Erythroblast (primary cell): Measurements from ENCODE around the gene HSD17B1.
"Not testable (repeated sequence)": the region's sequence is repeated elsewhere in the genome, so short reads cannot be mapped to it uniquely, and the experiment has no call there.

ENCODE experiments used
- DNase-seq, 2 experiments: peaks; one replicate each; lab custom pipeline; 2025; lab: John Stamatoyannopoulos, UW
- GATA1 ChIP-seq: IDR thresholded peaks from 2 replicates; pipeline ENCODE4 v1.6.1; 2011; ENCODE audit warnings: low read depth, mild to moderate bottlenecking, control low read depth, low read length, moderate library complexity
- POLR2A ChIP-seq: IDR thresholded peaks from 2 replicates; pipeline ENCODE4 v1.6.1; 2011; ENCODE audit warnings: mild to moderate bottlenecking, low read length

HSD17B1 gene

GRCh38 chr17:42547001-42547461 is 5.7 kb upstream of the HSD17B1 start:
- no peak for DNase-seq
- TF ChIP-seq POLR2A (peak; percentile 14), GATA1 (no peak)

GRCh38 chr17:42547698-42548069 is 5.0 kb upstream of the HSD17B1 start:
- no peak for TF ChIP-seq POLR2A

GRCh38 chr17:42548070-42548837 is 4.5 kb upstream of the HSD17B1 start:
- TF ChIP-seq GATA1 = no peak
- TF ChIP-seq POLR2A = no peak
- DNase-seq = peak; percentile 57 to 70

More at GRCh38 chr17:42547698-42548069, 5.0 kb upstream of the HSD17B1 start:
- no peak for DNase-seq

- no peak for DNase-seq
- no peak for TF ChIP-seq POLR2A
- TF ChIP-seq GATA1 = no peak
These were observed 3.5 kb upstream of the HSD17B1 start for GRCh38 chr17:42548993-42549755.

- DNase-seq = peak in 1 of 2 experiments; percentile 29
- TF ChIP-seq GATA1 (no peak), POLR2A (no peak)
These were observed 567 bp downstream of the HSD17B1 start for GRCh38 chr17:42553161-42553818.

- no peak for TF ChIP-seq POLR2A
- no peak for TF ChIP-seq GATA1
- DNase-seq = no peak
These were observed 1.1 kb downstream of the HSD17B1 start for GRCh38 chr17:42553866-42554249.

GRCh38 chr17:42554250-42555121 is 1.8 kb downstream of the HSD17B1 start:
- peak; percentile 71 to 72 for DNase-seq
- TF ChIP-seq GATA1 (no peak), POLR2A (peak; percentile 54)

- DNase-seq = no peak
- TF ChIP-seq POLR2A (peak; percentile 25), GATA1 (no peak)
These were observed 2.4 kb downstream of the HSD17B1 start for GRCh38 chr17:42555122-42555622.

GRCh38 chr17:42555961-42556617 is 3.4 kb downstream of the HSD17B1 start:
- DNase-seq = not testable (repeated sequence)

GRCh38 chr17:42559075-42559474 is 6.4 kb downstream of the HSD17B1 start:
- DNase-seq = no peak
- TF ChIP-seq POLR2A (no peak), GATA1 (no peak)

GRCh38 chr17:42560246-42560645 is 7.5 kb downstream of the HSD17B1 start:
- TF ChIP-seq POLR2A (no peak), GATA1 (no peak)

GRCh38 chr17:42561897-42562387 is 9.2 kb downstream of the HSD17B1 start, which contains the start of gene COASY:
COASY (plus strand) TSS chr17:42562148; CDS start chr17:42562623, 475 bp downstream.
- TF ChIP-seq POLR2A (peak; percentile 84), GATA1 (no peak)
- peak; percentile 96 to 97 for DNase-seq

More at GRCh38 chr17:42560246-42560645, 7.5 kb downstream of the HSD17B1 start:
- no peak for DNase-seq
